GM18867 (cell line): ENCODE data around the gene ZIK1.

ENCODE experiments used
- ATAC-seq: cut with Tn5 transposase; IDR thresholded peaks from one replicate; pipeline ENCODE4 v1.9.1; 2021; ENCODE audit warnings: mild to moderate bottlenecking, moderate library complexity; ENCODE audit not compliant: unreplicated experiment

The ZIK1 gene

DNA sequence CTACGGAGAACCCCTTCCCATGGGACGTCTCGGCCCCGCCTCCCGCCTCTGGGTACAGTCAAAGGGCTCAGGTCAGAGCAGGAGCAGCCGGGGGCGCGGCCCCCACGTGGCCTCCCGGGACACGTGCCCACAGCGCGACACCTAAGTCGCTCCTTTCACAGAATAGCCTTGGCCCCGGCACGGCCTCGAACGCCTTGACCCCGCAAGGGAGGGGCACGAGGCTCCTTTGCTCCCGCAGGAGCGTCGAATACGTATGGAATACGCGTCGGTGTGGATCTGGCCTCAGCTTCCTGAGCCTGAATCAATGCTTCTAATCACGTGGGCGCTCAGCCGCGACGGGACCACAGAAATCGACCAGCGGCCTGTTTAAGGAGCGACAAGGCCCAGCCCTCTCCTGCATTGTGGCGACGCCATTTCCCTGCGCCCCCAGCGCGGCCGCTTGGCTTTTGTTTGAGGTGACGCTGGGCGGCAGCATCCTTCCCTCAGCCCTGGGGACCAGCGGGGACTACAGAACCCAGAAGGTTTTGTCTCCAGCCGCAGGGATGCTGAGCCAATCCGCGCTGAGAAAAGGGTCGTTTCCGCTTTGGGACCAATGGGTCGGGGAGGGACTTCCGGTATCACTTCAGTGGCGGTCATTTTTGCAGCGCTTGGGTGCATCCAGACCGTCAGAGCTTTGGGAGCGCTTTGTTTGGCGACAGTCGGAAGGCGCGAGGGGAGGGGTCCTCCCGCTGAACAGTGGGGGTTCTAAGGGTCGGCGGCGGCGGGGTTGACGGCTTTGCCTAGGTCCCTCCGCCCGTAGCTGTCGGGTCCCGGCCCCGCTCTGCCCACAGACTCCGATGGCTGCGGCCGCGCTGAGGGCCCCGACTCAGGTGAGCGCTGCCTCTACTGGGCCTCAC lies at the start of gene ZIK1:
Gene ZIK1, plus strand, starts transcription at position 625 of the 896 bp plus-strand sequence. Its CDS starts 212 bp downstream, at position 837.
- ATAC-seq = no peak

GRCh38 chr19:57537953-57538547 lies 45.9 kb upstream of the ZIK1 start:
- ATAC-seq = no peak

DNA sequence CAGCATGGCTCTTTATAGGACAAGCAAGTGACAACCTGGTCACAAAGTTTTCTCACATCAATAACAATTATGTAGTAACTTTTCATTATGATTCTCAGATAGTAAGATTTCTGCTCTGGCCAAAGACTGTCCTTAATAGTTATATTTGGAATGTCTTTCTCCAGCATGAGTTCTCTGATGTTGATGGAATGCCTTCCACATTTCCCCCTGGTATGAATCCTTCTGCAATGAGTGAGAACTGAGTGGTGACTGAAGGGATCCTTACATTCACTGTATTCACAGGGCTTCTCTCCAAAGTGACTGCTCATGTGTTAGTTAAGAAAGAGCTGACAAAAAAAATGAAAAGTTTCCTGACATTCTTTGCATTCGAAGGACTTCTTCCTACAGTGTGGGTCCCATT lies 37.4 kb upstream of the ZIK1 start:
- no peak for ATAC-seq

DNA sequence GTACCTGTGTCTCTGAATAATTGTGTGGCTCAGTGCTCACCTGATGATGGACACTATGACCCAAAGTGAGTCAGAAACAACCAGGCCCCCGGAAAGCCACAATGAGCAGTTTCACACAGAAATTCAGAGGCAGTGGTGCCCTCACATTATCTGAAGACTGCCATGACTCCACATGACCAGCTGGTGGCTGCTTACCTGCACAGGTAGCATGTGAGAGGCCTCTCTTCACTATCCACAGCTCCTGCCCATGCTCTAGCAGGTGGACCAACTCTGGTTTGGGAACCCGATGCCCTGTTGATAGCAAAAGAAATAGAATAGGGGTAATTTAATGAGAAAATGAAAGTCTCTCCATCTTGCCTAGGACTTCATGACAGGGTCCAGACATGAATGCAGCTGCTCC lies 31.5 kb upstream of the ZIK1 start:
- no peak for ATAC-seq

- ATAC-seq = no peak
These were observed 26.3 kb upstream of the ZIK1 start for GRCh38 chr19:57557659-57558058.

DNA sequence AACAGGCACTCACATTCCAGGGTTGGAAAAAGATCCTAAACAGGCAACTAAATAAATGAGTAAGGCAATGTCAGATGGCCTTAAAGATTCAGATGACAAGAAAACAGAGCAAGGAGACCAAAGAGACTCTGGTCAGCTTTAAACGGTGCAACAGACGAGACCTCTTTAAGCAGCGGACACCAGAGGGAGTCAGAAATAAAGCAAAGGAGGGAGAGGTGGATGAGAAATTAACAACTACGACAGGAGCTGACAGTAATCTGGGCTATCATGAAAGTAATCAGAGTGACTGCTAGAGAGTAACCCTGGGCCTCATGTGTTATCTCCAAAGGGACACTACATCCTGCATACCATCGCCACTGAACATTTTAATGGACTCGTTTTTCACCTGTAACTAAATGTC lies 25.4 kb upstream of the ZIK1 start:
- ATAC-seq = no peak

- no peak for ATAC-seq
These were observed 24.9 kb upstream of the ZIK1 start for GRCh38 chr19:57559008-57559403.

- ATAC-seq = peak; percentile 95
These were observed 24.4 kb upstream of the ZIK1 start, which contains the start of gene ZNF550 for GRCh38 chr19:57559404-57560025. Gene ZNF550 (minus strand): TSS chr19:57559863. CDS start chr19:57559682, 181 bp downstream.

- ATAC-seq = no peak
These were observed 23.9 kb upstream of the ZIK1 start for GRCh38 chr19:57560049-57560491.

GRCh38 chr19:57563547-57563946 lies 20.4 kb upstream of the ZIK1 start:
- ATAC-seq = no peak

- ATAC-seq = no peak
These were observed 17.3 kb upstream of the ZIK1 start for GRCh38 chr19:57566396-57567265.

GRCh38 chr19:57570707-57571106 lies 13.2 kb upstream of the ZIK1 start:
- no peak for ATAC-seq

- no peak for ATAC-seq
These were observed 11.5 kb upstream of the ZIK1 start for GRCh38 chr19:57572415-57572947.

DNA sequence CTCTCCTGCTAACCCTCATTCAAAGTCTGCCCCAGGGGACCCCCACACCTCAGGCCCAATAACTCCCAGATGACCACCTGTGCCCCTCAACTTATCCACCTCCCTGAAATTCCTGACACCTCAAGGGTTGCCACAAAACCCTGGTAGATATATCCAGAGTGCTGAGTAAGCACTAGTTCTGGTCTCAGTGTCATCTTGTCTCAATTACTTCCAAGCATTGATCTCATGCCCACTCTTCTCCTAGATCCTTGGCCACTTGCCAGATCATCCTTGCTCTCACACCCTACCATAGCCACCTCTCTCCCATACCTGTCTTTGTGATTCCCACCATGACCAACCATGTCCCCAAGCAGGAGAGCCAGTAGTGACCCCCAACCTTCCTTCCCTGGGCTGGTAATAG lies 7.3 kb upstream of the ZIK1 start:
- no peak for ATAC-seq

GRCh38 chr19:57578487-57579205 lies 5.3 kb upstream of the ZIK1 start, which contains the start of gene ZNF416:
Gene ZNF416 (minus strand): TSS chr19:57578911. CDS start chr19:57578704, 207 bp downstream.
- peak; percentile 96 for ATAC-seq

GRCh38 chr19:57583104-57583520 lies 833 bp upstream of the ZIK1 start:
- no peak for ATAC-seq

GRCh38 chr19:57587529-57587928 lies 3.6 kb downstream of the ZIK1 start:
- no peak for ATAC-seq

- ATAC-seq = peak; percentile 35
These were observed 15.4 kb downstream of the ZIK1 start for GRCh38 chr19:57599377-57599760.

DNA sequence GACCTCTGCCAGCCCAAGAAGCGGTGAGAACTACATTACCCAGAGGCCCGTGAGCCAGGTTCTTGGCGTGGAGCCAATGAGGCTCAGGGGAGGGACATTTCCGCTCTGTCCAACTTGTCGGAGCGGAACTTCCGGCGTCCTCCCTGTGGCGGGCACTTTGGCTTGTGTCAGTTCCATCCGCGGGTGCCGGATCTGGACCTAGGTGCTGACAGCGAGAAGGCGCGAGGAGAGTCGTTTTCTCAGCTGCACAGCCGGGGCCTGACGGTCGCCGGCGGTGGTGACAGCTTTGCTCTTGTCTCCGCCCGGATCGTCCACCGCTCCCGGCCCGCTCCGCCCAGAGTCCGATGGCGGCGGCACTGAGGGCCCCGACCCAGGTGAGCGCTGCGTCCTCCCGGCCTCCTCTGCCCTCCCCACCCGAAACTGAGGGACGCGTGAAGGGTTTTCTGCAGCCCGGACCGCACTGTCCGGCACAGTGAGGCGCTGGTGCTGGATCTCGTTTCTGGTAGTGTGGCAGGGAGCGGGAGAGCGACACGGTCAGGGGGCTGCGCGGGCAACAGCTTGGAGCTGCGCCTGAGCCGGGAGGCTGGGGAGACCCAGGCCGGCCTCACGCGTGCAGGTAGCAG lies 15.9 kb downstream of the ZIK1 start, which contains the start of gene ZNF530:
Gene ZNF530, plus strand, starts transcription at position 125 of the 623 bp plus-strand sequence. CDS start 4,461 bp downstream, outside the sequence.
- ATAC-seq = peak; percentile 95
